HG02840 (cell line): Measurements from ENCODE around the gene EFEMP2.

Experiments
- ATAC-seq: cut with Tn5 transposase; IDR thresholded peaks from one replicate; pipeline ENCODE4 v1.9.1; 2021; ENCODE audit warnings: mild to moderate bottlenecking, moderate library complexity, moderate number of reproducible peaks; ENCODE audit not compliant: unreplicated experiment, low FRiP score

EFEMP2 gene

DNA sequence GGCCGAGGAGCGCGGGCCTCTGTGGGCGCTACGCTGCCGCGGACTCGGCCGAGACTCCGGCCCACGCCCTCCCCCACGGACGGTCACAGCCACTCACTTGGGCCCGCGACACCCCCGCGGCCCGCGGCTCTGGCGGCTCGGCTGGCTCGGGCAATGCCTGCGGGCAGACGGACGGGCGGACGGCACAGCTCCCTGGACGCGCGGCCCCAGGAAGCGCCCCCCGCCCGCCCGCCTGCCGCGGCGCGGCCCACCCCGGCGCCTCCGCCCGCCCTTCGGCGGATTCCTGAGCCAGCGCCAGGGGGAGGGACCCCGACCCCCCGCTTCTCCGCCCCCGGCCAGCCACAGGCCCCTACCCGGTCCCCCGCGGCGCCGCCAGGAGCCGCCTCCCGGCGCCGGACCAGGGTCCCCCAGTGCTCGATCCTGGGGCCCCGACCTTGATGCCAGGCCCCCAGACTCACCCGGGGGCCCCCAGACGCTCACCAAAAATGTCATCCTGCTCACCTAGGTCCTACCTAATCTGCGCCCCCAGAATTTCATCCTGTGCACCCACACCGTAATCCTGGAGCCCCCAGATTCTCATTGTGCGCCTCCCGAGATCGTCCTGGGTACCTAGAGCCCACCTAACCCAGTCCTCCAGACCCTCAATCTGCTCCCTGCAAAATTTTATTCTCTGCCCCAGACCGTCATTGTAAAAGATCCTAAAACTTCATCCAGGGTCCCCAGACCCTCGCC lies at the start of gene EFEMP2:
Gene EFEMP2 (minus strand): TSS at position 215 of the 732 bp plus-strand sequence. CDS start 446 bp downstream, outside the sequence.
- no peak for ATAC-seq

DNA sequence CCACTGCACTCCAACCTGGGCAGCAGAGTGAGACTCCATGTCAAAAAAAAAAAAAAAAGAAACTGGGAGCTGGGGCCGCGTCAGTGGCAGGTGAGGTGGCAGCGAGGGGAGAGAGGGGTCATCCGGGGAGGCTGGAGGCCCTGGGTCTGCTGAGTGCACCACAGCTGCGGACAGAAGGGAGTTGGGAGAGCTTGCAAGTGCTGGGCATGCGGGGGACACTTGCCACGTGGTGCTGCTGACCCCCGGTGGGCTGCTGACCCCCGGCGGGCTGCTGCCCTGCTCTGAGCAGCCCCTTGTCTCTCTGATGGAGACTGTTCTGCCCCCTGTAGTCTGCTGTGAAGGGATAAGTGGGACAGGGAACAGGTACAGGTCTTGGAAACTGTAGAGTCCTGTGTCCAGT lies 49.3 kb upstream of the EFEMP2 start:
- no peak for ATAC-seq

DNA sequence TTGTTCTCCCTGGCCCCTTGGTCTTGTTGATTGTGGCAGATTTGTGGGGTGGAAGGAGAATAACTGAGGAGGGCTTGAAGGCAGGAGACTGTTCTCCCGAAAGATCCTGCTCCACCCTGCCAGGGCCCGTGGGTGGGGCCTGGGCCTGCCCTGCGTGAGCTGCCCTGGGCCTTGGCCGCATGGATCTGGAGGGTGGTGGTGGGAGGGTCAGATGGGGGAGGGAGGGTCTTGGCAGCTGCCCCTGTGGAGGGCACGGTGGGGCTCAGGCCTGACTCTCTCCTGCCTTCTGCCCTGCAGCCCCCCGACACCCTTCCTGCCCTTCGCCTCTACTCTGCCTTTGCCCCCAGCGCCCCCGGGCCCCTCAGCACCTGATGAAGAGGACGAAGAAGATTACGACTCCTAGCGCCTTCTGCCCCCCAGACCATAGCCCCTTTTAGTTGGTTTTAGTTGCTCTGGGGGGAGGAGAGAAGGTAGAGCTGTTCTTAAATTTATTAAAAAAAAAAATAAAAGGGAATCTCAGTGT lies 48.5 kb upstream of the EFEMP2 start:
- ATAC-seq: no peak

DNA sequence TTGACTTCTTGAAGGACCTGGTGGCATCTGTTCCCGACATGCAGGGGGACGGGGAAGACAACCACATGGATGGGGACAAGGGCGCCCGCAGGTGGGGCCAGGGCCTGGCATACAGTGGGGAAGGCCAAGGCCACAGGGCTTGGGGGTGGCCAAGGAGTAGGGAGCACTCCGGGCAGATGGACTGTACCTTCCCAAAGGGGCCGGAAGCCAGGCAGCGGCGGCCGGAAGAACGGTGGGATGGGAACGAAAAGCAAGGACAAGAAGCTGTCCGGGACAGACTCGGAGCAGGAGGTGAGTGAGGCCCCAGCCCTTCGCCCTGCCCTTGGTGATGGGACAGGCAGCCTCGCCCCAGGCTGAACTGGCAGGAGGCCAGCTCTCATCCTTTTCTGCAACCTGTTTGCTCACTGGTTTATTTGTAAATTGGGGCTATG lies 47.8 kb upstream of the EFEMP2 start:
- no peak for ATAC-seq

DNA sequence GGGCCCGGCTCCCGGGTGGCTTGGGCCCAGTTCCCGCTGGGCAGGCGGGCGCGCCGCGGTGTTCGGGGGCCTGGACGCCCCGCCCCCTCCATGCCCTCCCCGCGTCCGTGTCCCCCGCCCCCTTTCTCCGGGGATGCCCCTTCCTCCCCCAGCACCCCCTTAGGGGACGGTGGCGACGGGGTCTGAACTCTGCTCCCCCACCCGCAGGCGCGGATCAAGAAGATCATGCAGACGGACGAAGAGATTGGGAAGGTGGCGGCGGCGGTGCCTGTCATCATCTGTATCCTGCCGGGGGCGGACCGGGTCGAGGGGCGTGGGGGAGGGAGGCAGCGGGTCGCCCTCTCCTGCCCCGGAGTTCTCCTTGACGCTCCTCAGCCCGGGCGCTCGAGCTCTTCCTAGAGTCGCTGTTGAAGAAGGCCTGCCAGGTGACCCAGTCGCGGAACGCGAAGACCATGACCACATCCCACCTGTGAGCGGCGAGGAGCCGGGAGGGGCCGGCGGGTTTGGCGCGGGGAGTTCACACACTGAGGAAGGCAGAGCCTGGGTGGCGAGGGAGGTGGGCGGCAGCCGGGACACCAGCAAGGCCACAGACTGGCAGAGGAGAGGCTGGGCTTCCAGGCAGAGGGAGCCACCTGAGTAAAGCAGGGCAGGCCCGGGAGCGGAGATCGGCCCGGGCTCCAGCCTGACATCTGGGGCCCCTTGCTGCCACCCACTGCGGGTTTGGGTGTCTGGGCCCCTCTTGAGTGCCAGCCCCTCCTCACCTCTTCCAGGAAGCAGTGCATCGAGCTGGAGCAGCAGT lies 47.2 kb upstream of the EFEMP2 start:
- peak; percentile 46 for ATAC-seq

DNA sequence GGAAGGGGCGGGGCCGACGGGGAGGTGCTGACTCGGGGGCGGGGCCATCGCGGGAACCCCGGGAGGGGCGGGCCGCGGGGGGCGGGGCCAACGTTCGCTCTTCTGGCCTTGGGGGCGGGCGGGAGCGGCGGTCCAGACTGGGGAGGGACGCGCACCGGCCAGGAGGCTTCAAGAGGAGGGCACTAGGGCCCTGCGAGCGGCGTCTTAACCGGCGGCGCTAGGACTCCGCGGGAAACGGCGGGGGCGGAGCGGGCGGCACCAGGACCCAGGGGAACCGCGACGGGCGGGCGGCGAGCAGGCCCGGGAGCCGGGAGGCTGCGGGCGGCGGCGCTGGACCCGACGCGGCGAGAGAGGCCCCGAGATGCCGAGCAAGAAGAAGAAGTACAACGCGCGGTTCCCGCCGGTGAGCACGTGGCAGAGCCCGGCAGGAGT lies 46.6 kb upstream of the EFEMP2 start, which contains the start of gene DRAP1:
Gene DRAP1 (plus strand): TSS at position 286 of the 432 bp plus-strand sequence. CDS start 76 bp downstream, at position 362.
- peak; percentile 87 for ATAC-seq

DNA sequence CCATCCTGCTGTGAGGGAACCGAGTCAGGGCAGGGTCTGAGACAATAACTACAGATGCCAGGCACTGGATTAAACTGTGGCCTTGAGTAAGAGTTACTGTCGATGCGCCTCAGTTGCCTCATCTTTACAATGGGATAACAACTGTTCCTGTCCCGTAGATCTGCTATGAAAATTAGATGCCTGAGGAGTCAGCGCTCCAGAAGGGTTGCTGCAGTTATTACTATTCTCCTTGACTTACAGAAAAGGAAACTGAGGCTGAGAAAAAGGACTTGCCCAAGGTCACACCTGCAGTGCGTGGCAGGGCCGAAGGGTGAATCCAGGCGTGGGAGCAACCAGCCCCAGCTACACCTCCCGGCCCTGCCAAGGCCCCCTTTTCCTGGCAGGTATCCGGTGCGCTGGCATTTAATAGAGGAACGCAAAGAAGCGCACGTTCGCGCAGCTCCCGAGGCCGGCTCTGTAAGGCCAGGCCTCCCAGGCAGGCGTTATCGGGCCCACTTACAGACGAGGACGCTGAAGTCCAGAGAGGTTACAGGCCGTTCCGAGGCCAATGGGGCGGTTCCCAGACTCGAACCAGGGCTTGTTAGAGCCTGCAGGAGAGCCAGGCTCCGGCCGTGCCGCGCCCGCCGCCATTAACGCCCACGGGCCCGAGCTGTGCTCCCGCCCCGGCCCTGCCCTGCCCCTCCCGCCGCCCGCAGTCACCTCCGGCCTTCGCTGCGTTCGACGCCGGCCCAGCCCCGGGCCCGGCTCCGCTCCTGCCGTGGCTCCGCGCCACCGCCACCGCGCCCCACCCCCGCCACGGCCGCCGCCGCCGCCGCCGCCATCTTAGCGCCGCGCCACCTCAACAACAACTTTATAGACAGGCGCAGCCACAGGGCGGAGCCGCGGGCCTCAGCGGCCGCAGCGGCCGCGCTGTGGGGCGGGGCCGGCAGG lies 45.9 kb upstream of the EFEMP2 start, which contains the start of gene C11orf68:
Gene C11orf68 (minus strand): TSS at position 852 of the 930 bp plus-strand sequence. CDS start 31 bp downstream, at position 821.
- ATAC-seq: peak; percentile 45

DNA sequence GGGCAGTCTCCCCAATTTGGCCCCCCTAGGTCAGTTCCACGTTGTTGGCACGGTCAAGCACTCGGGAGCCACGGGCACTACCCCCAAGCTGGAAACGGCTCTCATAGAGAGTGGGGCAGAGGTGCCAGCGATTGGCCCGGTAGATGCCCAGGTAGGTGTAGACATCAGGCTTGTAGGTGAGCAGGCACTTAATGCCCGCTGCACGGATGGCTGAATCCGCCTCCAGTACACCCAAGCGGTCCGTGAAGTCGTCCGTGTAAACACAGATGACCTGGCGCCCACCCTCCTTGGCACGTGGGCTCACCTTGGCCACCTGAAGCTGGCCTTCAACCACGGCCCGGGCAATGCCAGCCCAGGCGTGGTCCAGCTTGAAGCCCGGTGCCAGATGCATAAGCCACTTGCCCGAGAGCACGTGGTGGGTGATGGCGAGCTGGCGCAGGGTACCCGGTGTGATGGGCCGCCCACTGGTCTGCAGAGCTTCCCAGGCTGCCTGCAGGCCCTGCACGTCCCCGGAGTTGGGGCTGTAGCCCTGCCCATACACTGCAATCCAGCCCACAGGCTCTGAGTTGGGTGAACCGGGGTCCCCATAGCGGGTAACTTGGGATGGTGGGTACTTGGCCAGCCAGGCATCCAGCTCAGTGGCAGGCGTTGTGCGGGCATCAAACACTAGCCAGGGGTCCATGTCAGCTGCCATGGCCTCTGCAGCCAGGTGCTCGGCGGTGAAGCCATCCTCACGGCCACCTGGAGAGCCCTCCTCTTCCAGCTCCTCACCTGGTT lies 45.0 kb upstream of the EFEMP2 start:
- no peak for ATAC-seq

DNA sequence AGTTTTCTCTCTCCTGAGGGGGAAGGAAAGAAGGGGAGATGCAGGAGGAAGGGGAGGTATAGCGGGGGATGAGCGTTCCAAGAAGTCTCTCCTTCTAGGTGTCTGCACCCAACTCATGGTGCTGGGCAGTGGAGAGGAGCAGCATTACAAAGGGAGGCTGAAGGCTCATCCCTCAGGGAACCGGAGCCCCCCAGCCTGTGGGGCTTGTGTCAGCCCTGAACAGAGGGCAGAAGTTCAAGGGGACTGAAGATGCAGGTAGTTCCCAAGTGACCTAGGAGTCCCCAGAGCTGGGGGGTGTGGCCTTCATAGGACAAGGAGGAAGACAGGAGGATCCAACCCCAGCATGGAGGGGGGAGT lies 44.5 kb upstream of the EFEMP2 start:
- ATAC-seq: no peak

DNA sequence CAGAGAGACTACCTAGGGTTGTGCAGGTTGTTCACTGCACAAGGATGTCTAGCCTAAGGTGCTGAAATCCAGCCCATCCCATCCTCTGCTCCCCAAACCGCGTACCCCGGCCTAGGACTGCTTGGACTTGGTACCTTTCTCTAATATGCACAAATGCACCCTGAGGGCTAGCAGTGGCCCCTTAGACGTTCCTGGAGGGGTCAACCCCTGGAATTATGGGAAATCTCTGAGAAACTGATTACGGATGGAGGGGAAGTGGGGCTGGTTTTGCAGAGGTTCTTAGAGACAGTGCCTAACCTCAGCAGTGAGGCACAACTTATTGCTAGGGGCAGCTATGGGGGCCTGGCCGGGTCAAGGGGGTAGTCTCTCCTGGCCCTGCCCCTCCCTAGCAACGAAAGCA lies 43.8 kb upstream of the EFEMP2 start:
- no peak for ATAC-seq

DNA sequence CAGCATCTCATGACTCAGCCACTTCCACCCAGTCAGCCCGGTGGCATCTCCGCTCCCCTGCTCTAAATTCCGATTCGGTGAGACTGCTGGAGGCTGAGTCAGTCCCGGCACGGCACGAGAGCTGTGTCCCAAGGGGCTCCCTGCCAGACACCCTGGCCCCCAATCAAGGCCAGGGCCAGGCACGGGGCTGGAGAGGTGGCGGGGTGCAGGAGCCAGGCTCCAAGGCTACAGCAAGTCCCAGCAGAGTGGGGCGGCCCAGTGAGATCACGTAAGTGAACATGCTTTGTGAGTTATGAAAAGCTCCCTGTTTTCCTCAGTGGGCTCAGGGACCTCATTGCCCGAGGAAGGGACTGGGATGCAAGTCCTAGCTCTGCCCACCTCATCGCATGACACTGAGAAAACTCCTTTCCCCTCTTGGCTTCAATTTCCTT lies 43.2 kb upstream of the EFEMP2 start:
- no peak for ATAC-seq

DNA sequence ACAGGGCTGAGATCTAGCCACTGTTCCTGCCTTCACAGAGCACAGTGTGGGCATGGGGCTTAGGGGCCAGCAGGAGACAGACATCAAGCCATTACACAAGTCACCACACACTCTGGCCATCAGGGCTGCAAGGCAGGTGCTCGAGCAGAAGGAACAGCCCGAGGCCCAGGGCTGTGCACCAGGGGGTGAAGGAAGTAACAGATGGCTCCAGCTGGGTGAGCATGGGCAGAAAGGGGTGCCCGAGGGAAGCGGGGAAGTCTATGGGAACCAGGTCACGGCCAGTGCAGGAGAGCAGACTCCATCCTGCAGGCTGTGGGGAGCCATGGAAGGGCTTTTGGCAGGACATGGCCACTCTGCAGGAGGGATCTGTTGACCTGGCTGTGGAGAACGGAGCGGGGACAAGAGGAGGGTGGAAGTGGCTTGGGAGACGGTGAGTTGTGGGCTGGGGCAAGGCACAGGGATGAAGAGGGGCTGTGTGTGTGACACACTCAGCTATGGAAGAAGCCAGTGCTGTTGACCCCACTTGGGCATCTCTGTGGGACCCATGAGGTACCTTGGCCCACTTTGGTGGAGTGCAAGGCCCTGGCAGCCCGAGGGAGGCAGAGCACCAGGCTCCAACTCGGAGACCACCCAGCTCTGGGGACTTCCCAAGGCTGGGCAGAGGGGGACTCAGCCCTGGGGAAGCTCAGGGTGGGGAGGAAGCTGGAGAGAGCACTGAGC lies 42.7 kb upstream of the EFEMP2 start:
- no peak for ATAC-seq

DNA sequence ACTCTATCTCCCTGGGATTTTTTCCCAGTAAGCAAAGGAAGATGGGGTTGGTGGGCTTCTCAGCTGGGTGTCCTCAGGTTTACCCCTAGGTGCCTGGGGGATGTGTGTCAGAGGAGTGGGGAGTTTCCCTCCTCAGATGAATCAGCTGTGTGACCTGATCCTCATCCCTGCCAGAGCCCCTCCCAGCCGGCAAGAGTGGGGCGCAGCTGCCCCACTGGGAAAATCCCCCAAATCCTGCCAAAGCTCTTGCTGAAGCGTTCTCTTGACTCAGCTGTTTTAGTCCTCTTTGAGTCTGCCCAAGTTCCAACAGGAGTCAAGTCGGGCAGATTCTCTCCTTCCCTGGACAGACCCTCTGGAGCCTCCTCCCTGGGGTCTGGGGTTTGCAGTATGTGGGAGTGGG lies 40.2 kb upstream of the EFEMP2 start:
- ATAC-seq: no peak

DNA sequence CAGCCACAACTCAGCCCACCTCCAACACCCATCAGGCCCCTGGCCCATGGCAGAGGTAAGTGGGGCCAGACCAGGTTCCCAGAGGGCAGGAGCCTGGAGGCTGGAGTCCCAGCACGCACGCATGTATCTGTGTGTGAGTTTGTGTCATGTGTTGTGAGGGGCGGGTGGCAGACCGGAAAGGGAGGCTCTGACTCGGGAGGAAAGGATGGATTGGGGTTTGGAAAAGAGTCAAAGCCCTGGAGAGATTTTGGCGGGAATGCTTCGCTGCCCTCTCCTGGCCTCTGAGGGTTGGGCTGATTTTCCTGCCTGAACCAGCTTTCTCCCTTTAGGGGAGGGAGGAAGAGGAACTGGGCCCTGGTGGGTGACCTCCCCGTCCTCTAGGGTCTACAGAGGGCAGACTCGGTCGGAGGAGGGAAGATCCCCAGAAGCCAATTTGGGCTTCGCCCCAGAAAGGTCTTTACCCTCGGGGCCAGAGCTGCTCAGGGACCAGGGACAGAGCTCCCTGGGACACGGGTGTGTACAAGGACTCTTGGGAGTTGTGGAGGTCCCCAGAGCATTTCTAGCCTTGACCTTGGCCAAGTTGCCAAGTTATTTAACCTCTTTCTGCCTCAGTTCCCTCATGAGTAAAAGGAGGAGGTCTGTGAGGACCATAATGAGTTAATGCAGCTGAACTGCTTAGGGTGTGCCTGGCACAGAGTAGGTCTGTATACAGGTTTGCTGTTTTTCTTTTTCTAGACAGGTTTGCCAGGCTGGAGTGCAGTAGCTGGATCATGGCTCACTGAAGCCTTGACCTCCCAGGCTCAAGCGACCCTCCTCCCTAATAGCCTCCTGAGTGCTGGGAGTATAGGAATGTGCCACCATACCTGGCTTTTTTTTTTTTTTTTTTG lies 39.3 kb upstream of the EFEMP2 start:
- ATAC-seq: no peak

DNA sequence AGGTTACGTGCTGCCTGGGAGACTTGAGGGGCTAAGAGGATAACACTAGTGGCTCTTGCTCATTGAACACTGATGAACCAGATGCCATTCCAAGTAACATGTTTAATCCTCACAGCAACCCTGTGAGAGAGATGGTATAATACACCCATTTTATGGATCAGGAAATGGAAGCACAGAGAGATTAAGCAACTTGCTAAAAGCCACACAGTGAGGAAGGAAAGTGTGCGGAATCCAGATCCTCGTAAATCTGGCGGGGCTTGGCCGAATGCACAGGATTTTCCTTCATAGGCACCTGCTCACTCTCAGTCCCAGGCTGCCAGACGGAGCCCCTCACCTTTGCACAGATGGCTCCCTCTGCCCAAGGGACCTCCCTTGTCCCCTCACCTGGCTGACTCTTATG lies 35.3 kb upstream of the EFEMP2 start:
- ATAC-seq: no peak

DNA sequence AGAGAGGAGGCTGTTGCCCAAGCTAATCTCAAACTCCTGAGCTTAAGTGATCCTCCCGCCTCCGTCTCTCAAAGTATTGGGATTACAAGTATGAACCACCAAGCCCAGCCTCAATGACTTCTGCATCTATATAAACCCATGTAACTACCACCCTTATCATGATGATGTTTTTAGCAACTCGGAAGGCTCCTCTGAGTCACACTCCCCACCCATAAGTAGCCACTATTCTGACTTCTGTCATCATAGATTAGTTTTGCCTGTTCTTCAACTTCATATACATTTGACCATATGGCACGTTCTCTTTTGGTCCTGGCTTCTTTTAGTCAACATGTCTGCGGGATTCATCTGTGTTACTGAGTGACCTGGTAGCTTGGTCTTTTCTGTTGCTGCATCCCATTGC lies 34.0 kb upstream of the EFEMP2 start:
- no peak for ATAC-seq

DNA sequence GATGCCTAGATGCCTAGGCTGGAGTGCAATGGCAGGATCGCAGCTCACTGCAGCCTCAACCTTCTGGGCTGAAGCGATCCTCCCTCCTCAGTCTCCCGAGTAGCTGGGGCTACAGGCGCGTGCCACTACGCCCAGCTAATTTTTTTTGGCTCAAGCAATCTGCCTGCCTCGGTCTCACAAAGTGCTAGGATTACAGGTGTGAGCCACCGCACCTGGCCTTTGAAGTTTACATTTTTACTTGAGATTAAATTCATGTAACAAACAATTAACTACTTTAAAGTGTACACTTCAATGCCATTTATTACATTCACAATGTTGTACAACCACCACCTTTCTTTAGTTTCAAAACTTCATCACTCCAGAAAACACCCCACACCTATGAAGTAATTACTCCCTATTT lies 31.1 kb upstream of the EFEMP2 start:
- no peak for ATAC-seq

DNA sequence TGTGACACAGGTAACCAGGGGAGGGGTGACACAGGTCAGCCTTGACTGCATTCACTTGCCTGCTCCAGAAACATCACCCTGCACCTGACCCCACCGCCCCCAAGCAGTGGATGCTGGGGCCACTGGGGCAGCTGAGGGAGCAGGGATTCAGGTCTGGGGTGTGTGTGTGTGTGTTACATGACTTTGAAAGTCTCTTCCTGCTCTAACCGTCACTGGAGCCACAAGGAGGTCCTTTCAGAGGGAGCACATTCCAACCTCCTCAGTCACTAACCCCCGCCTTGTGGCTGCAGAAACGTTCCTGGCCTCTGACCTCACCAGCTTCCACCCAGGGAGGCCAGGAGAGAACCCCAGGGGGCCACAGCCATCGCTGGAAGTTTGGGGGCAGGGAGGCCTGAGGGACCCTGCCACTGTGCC lies 30.5 kb upstream of the EFEMP2 start:
- no peak for ATAC-seq
